Suprapubic skin (tissue), 4 donors: ENCODE results near the gene WDR6. TPM values are rescaled to one million over a fixed set of nuclear protein-coding genes. Genes with fewer than 3 reads are reported as not detected.

Experiments used
- DNase-seq, 2 donors: peaks; one replicate each; pipeline ENCODE4 v3.0.0-alpha.2; 2019; ENCODE audit warnings: low spot score in 2 of 2
- H3K27ac ChIP-seq: fragments of 200-600 bp; sonication (generic); one replicate; pipeline ENCODE4 v1.5.1; 2019
- H3K27me3 ChIP-seq: fragments of 200-600 bp; sonication (generic); one replicate; pipeline ENCODE4 v1.5.1; 2019
- H3K36me3 ChIP-seq: fragments of 200-600 bp; sonication (generic); one replicate; pipeline ENCODE4 v1.5.1; 2019
- H3K4me1 ChIP-seq: fragments of 200-600 bp; sonication (generic); one replicate; pipeline ENCODE4 v1.5.1; 2019
- H3K4me3 ChIP-seq: fragments of 200-600 bp; sonication (generic); one replicate; pipeline ENCODE4 v1.5.1; 2019; ENCODE audit warnings: mild to moderate bottlenecking
- H3K9me3 ChIP-seq: fragments of 200-600 bp; sonication (generic); one replicate; pipeline ENCODE4 v1.5.1; 2019
- EP300 ChIP-seq: sonication (generic); formaldehyde crosslinking; IDR thresholded peaks from one replicate; pipeline ENCODE4 v1.6.1; 2017; ENCODE audit warnings: antibody characterized with exemption
- POLR2A ChIP-seq, 2 donors: fragments of 450-650 bp; IDR thresholded peaks; one replicate each; pipeline ENCODE4 v1.6.1; 2017; ENCODE audit warnings: antibody characterized with exemption in 2 of 2, mild to moderate bottlenecking in 2 of 2, moderate library complexity in 2 of 2
- POLR2AphosphoS5 ChIP-seq, 3 donors: sonication (generic); formaldehyde crosslinking; IDR thresholded peaks; one replicate each; pipeline ENCODE4 v1.6.1; 2017; ENCODE audit warnings: antibody characterized with exemption in 3 of 3
- WGBS: methylation state at CpG from one replicate; pipeline ENCODE4 v1.1.5; 2018; 5-methylcytosine and 5-hydroxymethylcytosine counted together
- total RNA-seq, 4 donors: library from RNA; depleted of rRNA; stranded (reverse); fragments of >200 nt; gene quantifications; one replicate each; pipeline ENCODE4 v1.1.0, GENCODE V29; 2016
- TF ChIP-seq, protein P1 (sequence below), 2 donors: fragments of 200-600 bp in 1 of 2; fragments of 450-650 bp in 1 of 2; sonication (generic) in 1 of 2; IDR thresholded peaks; one replicate each; pipeline ENCODE4 v1.5.1; 2016 to 2019; ENCODE audit warnings: antibody characterized with exemption in 2 of 2, mild to moderate bottlenecking in 1 of 2, moderate library complexity in 1 of 2

WDR6 gene
- total RNA-seq, 4 donors from 2014 or later = 49.1 to 105 (median 55.5) TPM

DNA sequence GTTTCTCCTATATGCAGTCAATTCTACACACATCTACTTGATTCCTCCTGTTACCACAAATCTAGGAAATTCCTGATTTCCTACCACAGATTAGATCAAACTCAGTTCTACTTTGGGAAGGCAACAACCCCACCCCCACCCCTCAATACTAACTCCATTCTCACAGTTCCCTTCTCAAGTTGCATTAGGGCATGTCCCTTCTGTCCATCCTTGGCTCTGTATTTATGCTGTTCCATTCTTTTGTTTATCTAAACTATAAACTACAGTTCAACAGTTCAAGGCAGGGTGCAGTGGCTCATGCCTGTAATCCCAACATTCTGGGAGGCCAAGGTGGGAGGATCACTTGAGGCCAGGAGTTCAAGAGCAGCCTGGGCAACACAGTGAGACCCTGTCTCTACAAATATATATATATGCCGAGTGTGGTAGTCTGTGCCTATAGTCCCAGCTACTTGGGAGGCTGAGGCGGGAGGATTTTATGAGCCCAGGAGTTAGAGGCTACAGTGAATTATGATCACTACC lies 47.2 kb downstream of the WDR6 start:
- Histone ChIP-seq H3K9me3 (no peaks in the 10 kb centered on the region), H3K36me3 (peaks cover 71% of the 10 kb centered on the region), H3K4me3 (no peak overlapping the region), H3K27me3 (no peaks in the 10 kb centered on the region), H3K27ac (no peak overlapping the region), H3K4me1 (no peaks in the 10 kb centered on the region)
- 100% methylated on average over 2 of the region's 2 CpGs for WGBS
- TF ChIP-seq POLR2A (IDR thresholded peaks at IDR 0.05) (no peak), EP300 (no peak)
- DNase-seq = no peak

DNA sequence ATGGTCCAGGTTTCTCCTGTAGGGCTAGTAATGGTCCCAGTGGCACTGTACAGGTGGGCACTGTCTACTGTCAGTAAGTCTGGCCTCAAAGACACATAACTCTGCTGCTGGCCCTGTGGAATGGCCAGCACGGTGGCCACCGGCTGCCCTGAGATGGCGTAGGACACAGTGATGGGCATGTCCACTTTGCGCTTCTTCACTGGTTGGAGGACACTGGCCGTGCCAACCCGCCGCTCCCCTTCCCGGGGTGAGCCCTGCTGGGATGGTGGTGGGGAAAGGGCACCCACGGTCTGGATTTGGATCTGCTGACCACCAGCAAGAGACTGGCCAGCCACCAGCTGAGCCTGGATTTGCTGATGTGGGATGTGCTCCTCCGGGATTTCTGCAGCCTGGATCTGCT lies 50.1 kb downstream of the WDR6 start:
- Histone ChIP-seq H3K4me3 (no peak overlapping the region), H3K27ac (no peak overlapping the region), H3K4me1 (no peaks in the 10 kb centered on the region), H3K9me3 (no peaks in the 10 kb centered on the region), H3K27me3 (no peaks in the 10 kb centered on the region), H3K36me3 (peaks cover 69% of the 10 kb centered on the region)
- TF ChIP-seq POLR2AphosphoS5 (IDR thresholded peaks at IDR 0.05) = no peak
- no peak for TF ChIP-seq POLR2A (IDR thresholded peaks at IDR 0.05)
- TF ChIP-seq EP300 = no peak
- TF ChIP-seq, protein P1, sequence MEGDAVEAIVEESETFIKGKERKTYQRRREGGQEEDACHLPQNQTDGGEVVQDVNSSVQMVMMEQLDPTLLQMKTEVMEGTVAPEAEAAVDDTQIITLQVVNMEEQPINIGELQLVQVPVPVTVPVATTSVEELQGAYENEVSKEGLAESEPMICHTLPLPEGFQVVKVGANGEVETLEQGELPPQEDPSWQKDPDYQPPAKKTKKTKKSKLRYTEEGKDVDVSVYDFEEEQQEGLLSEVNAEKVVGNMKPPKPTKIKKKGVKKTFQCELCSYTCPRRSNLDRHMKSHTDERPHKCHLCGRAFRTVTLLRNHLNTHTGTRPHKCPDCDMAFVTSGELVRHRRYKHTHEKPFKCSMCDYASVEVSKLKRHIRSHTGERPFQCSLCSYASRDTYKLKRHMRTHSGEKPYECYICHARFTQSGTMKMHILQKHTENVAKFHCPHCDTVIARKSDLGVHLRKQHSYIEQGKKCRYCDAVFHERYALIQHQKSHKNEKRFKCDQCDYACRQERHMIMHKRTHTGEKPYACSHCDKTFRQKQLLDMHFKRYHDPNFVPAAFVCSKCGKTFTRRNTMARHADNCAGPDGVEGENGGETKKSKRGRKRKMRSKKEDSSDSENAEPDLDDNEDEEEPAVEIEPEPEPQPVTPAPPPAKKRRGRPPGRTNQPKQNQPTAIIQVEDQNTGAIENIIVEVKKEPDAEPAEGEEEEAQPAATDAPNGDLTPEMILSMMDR (IDR thresholded peaks at IDR 0.05) = no peak
- no CpG with 5 or more reads among the region's 10 CpGs for WGBS
- no peak for DNase-seq

DNA sequence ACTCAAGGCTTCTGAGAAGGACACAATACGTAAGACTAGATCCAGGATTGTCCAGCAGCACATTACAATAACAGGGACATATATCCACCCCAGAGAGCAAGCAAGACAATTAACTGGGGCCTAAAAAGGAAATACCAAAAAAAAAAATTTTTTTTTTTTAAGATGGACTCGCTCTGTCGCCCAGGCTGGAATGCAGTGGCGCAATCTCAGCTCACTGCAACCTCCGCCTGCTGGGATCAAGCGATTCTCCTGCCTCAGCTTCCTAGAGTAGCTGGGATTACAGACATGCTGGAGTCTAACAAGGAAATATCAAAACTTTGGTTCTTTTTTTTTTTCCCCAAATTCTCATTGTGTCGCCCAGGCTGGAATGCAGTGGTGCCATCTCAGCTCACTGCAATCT lies 50.8 kb downstream of the WDR6 start:
- Histone ChIP-seq H3K4me3 (no peak overlapping the region), H3K27ac (no peak overlapping the region), H3K4me1 (no peaks in the 10 kb centered on the region), H3K36me3 (peaks cover 70% of the 10 kb centered on the region), H3K27me3 (no peaks in the 10 kb centered on the region), H3K9me3 (no peaks in the 10 kb centered on the region)
- TF ChIP-seq POLR2A (IDR thresholded peaks at IDR 0.05) = no peak
- WGBS = 92% methylated on average over 7 of the region's 7 CpGs
- DNase-seq = no peak

Other genes with a start within 250 kb of the WDR6 start
- gene PRKAR2A, start 159.5 kb upstream of the WDR6 start, total RNA-seq = 10 to 100 TPM; 24.9 to 34.5 (median 29.5) TPM
- 10 to 100 TPM; 11.3 to 23.7 (median 17.9) TPM for gene SLC25A20, start 108.5 kb upstream of the WDR6 start, total RNA-seq
- 100 to 1,000 TPM in 1 of 4 donors, 10 to 100 TPM in 3; 57.9 to 148 (median 61.8) TPM for gene ARIH2, start 88.5 kb upstream of the WDR6 start, total RNA-seq
- gene P4HTM, start 17.1 kb upstream of the WDR6 start, total RNA-seq = 10 to 100 TPM; 18.5 to 57.2 (median 27.9) TPM
- gene DALRD3, start 11.2 kb downstream of the WDR6 start, total RNA-seq = 10 to 100 TPM; 44.3 to 55.4 (median 50.7) TPM
- 100 to 1,000 TPM in 1 of 4 donors, 10 to 100 TPM in 3; 45.0 to 104 (median 63.1) TPM for gene NDUFAF3, start 14.7 kb downstream of the WDR6 start, total RNA-seq
- gene IMPDH2, start 22.0 kb downstream of the WDR6 start, total RNA-seq = 100 to 1,000 TPM; 184 to 355 (median 229) TPM
- gene QRICH1, start 86.7 kb downstream of the WDR6 start, total RNA-seq = 100 to 1,000 TPM in 2 of 4 donors, 10 to 100 TPM in 2; 85.8 to 187 (median 115) TPM
- gene QARS1, start 97.4 kb downstream of the WDR6 start, total RNA-seq = 100 to 1,000 TPM; 297 to 451 (median 380) TPM
- 10 to 100 TPM; 46.1 to 82.1 (median 76.0) TPM for gene USP19, start 113.4 kb downstream of the WDR6 start, total RNA-seq
- gene LAMB2, start 125.7 kb downstream of the WDR6 start, total RNA-seq = 100 to 1,000 TPM; 333 to 563 (median 501) TPM
- gene CCDC71, start 158.9 kb downstream of the WDR6 start, total RNA-seq = 10 to 100 TPM; 29.0 to 48.2 (median 35.3) TPM
- gene KLHDC8B, start 164.2 kb downstream of the WDR6 start, total RNA-seq = 10 to 100 TPM; 53.1 to 63.6 (median 59.3) TPM